HG03520 (cell line): ENCODE measurements around the gene PYROXD2.

Experiments used
- ATAC-seq: cut with Tn5 transposase; IDR thresholded peaks from one replicate; pipeline ENCODE4 v1.9.1; 2021; ENCODE audit warnings: mild to moderate bottlenecking, moderate library complexity; ENCODE audit not compliant: unreplicated experiment

The PYROXD2 gene

GRCh38 chr10:98414932-98415730 lies at the start of gene PYROXD2:
Gene PYROXD2 (minus strand): TSS chr10:98415182. CDS start chr10:98415135, 47 bp downstream.
- ATAC-seq, result no peak

- ATAC-seq, result no peak
Measured at GRCh38 chr10:98463976-98464754, 49.2 kb upstream of the PYROXD2 start.

- ATAC-seq, result no peak
Measured at GRCh38 chr10:98463016-98463415, 48.0 kb upstream of the PYROXD2 start.

- ATAC-seq, result no peak
Measured at GRCh38 chr10:98461500-98461842, 46.5 kb upstream of the PYROXD2 start.

GRCh38 chr10:98460837-98461499 lies 46.0 kb upstream of the PYROXD2 start:
- ATAC-seq, result no peak

GRCh38 chr10:98458809-98459784 lies 44.1 kb upstream of the PYROXD2 start:
- ATAC-seq, result no peak

GRCh38 chr10:98457721-98458120 lies 42.7 kb upstream of the PYROXD2 start:
- ATAC-seq, result no peak

- ATAC-seq, result no peak
Measured at GRCh38 chr10:98456686-98457482, 41.9 kb upstream of the PYROXD2 start.

- no peak for ATAC-seq
Measured at GRCh38 chr10:98456043-98456570, 41.1 kb upstream of the PYROXD2 start.

- ATAC-seq, result no peak
Measured at GRCh38 chr10:98453729-98454128, 38.7 kb upstream of the PYROXD2 start.

- no peak for ATAC-seq
Measured at GRCh38 chr10:98450618-98451017, 35.6 kb upstream of the PYROXD2 start.

GRCh38 chr10:98449287-98449686 lies 34.3 kb upstream of the PYROXD2 start:
- no peak for ATAC-seq

- ATAC-seq, result peak; percentile 88
Measured at GRCh38 chr10:98446661-98447221, 31.8 kb upstream of the PYROXD2 start, which contains the start of gene HPS1. Gene HPS1 (minus strand): TSS chr10:98446935. CDS start chr10:98443240, 3,695 bp downstream.

GRCh38 chr10:98446151-98446660 lies 31.2 kb upstream of the PYROXD2 start:
- peak; percentile 36 for ATAC-seq

- ATAC-seq, result no peak
Measured at GRCh38 chr10:98445200-98445812, 30.3 kb upstream of the PYROXD2 start.

- ATAC-seq, result no peak
Measured at GRCh38 chr10:98444314-98445006, 29.5 kb upstream of the PYROXD2 start.

- ATAC-seq, result no peak
Measured at GRCh38 chr10:98438715-98439114, 23.7 kb upstream of the PYROXD2 start.

- ATAC-seq, result no peak
Measured at GRCh38 chr10:98436704-98437103, 21.7 kb upstream of the PYROXD2 start.
